Measurements from ENCODE around the gene AKAP8L. TPM values are rescaled to one million over a fixed set of nuclear protein-coding genes. Genes with fewer than 3 reads are reported as not detected.

The AKAP8L gene
- total RNA-seq: 84.4 and 91.4 TPM in 2 replicates

DNA sequence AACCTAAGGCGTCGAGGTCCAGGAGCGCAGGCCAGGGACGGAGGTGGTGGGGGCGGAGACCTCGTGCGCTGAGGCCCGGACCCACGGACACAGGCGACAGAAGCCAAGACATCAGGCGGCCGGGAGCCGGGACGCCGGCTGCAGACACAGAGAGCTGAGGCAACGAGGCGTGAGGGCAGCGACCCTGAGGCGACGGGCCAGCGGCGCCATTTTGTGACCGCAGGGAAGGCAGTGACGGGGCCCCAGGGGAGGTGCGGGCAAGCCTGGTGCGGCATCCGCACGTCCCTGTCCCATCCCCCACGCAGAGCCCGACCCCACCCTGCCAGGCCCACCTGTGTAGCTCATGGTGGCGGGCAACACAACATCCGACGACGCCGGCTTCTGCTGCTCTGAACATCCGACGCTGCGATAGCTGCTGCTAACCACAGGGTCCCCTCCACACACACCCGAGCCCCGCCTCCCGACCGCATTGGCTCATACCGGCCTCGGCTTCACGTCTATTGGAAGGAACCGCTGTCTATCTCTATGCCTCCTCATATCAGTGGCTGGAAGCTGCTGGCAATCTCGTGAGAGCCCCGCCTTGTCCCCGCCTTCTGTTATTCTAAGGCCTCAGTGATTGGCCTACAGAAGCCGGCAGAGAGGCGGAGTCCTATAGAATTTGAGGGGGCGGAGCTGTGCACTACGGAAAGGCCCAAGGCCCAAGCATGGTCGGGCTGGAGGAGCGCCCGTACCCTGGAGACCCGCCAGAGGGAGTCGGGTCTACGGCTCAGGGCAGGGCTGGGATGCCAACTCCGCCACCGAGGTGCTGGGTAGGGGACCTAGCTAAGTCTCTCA lies at the start of gene AKAP8L:
Gene AKAP8L (minus strand): TSS at position 410 of the 834 bp plus-strand sequence. CDS start 65 bp downstream, at position 345.
- intact Hi-C loops (cut with micrococcal nuclease): loop anchor here (1.0 to 10.0 kb wide), 14 partner anchors 14 to 326 kb away; partner anchors contain the start of genes AKAP8 and BRD4

DNA sequence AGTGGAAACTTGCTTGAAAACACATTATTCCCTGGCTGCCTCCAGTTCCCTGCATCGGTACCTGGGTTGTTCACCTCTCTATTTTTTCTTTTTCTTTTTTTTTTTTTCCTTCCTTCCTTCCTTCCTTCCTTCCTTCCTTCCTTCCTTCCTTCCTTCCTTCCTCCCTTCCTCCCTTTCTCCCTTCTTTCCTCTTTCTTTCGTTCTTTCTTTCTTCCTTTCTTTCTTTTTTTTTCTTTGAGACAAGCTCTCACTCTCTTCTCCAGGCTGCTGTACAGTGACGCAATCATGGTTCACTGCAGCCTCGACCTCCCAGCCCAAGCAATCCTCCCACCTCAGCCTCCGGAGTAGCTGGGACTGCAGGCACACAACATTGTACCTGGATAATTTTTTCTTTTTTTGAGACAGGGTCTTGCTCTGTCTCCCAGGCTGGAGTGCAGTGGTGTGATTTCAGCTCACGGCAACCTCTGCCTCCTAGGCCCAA lies 49.0 kb upstream of the AKAP8L start:
- intact Hi-C loops (cut with micrococcal nuclease): loop anchor here (1.0 to 10.0 kb wide), 7 partner anchors 47 to 899 kb away; partner anchors contain the start of genes AKAP8, RAB8A and TPM4

DNA sequence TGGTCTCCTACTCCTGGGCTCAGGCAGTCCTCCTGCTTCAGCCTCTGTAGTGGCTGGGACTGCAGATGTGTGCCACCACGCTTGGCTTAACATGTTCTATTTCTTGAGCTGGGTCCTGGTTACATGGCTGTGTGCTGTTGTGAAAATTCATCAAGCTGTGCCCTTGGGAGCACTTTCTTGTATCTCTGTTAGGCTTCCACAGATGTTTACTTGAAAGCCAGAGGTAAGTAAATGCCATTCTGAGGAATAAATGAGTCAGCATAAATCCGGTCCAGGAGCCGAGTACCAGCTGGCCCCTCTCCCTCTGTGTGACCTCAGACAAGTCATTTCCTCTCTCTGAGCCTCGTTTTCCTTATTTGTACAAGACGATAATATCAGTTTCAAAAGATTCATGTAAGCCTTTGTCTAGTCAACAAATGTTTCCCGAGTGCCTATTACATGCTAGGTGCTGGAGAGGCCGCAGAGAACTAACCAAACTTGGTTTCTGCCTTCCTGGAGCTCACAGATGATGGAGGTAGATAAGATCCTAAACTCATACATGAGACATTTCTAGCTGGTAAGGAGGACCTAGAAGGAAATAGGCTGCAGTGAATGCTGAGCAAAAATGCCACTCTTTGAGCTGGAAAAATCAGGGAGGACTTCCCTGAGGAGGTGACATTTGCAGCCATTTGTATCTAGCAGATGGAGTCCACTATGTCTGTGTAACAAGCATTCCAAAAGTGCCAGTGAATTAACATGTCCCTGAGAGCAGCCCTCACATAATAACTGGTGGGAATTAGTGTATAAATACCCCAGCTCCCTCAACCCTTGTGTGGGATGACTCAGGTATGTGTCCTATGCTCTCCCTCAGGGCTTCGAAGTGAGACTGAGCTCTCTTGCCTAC lies 48.3 kb upstream of the AKAP8L start:
- intact Hi-C loops (cut with micrococcal nuclease): loop anchor here (1.0 to 10.0 kb wide), 7 partner anchors 47 to 900 kb away; partner anchors contain the start of genes AKAP8, RAB8A and TPM4

GRCh38 chr19:15464394-15465385 lies 45.9 kb upstream of the AKAP8L start, which contains the start of gene RASAL3:
TSS of gene RASAL3 (minus strand) at chr19:15464544. CDS start at chr19:15464358, 186 bp downstream.
- intact Hi-C loops (cut with micrococcal nuclease): loop anchor here (1.0 to 10.0 kb wide), 4 partner anchors 31 to 650 kb away; partner anchors contain the start of genes RAB8A and TPM4

DNA sequence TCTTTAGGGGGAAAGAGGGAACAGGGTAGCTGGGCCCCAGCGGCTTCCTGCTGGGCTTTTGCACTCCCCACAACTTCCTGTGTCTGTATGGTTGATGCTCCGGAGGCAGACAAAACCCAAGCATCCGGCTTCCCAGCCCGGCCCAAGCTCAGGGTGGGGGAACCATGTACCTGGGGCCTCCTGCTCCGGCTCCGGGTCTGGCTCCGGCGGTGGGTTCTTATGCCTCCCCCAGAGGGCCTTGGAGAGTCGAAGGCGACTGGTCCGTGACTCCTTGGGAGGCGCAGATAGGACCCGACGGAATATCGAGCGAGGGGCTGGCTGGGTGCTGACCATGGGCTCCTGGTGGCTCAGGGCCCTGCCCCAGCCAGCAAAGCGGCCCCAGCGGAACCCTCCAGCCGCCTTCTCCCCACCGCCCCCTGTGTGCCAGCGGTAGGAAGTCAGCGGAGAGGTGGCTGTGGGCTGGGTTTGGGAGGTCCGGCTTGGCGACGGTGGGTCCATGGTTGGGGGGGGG lies 45.1 kb upstream of the AKAP8L start:
- intact Hi-C loops (cut with micrococcal nuclease): loop anchor here (1.0 to 10.0 kb wide), 6 partner anchors 14 to 651 kb away; partner anchors contain the start of genes RAB8A and TPM4

- intact Hi-C loops (cut with micrococcal nuclease): loop anchor here (5.0 to 10.0 kb wide), 3 partner anchors 376 to 653 kb away; partner anchors contain the start of genes RAB8A and TPM4
Measured at GRCh38 chr19:15461694-15462093, 42.9 kb upstream of the AKAP8L start.

DNA sequence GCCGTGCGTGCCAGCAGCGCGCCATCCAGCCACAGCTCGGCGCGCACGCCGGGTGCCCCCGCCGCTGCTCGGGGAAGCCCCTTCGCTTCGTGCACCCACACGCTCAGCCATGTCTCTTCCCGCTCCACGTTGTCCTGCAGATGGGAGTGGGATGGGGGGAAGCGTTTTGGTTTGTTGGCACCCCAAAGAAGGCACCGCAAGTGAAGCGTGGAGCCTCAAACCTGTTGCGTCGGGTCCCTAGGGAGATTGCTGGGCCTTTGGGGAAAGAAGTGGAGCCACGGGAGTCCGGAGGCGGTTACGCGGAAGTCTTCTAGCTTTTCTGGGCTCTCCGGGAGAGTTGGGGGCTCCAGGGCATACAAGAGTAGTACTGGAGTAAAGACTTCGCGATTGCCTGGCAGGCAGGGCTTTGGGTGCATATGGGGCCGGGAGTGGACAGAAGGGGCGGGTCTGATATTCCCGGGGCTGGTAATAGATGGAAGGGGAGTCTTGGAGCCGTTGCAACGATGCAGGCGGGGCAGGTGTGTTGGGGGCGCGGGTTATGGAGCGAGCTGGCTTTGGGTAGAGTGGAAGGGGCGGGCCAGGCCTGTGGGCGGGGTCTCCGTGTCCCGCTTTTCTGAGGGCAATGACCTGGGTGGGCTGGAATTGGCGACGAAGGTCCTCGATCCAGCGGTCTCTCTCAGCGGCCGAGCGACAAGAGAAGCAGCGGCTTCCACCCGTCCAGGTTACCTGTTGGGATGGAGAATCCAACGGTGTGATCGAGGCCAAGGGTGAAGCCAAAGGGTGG lies 39.1 kb upstream of the AKAP8L start:
- intact Hi-C loops (cut with micrococcal nuclease): no loop called here

GRCh38 chr19:15456871-15457700 lies 38.3 kb upstream of the AKAP8L start:
- intact Hi-C loops (cut with micrococcal nuclease): no loop called here

GRCh38 chr19:15456441-15456840 lies 37.7 kb upstream of the AKAP8L start:
- intact Hi-C loops (cut with micrococcal nuclease): no loop called here

- intact Hi-C loops (cut with micrococcal nuclease): no loop called here
Measured at GRCh38 chr19:15455996-15456395, 37.2 kb upstream of the AKAP8L start.

GRCh38 chr19:15453906-15454860 lies 35.4 kb upstream of the AKAP8L start:
- intact Hi-C loops (cut with micrococcal nuclease): no loop called here

DNA sequence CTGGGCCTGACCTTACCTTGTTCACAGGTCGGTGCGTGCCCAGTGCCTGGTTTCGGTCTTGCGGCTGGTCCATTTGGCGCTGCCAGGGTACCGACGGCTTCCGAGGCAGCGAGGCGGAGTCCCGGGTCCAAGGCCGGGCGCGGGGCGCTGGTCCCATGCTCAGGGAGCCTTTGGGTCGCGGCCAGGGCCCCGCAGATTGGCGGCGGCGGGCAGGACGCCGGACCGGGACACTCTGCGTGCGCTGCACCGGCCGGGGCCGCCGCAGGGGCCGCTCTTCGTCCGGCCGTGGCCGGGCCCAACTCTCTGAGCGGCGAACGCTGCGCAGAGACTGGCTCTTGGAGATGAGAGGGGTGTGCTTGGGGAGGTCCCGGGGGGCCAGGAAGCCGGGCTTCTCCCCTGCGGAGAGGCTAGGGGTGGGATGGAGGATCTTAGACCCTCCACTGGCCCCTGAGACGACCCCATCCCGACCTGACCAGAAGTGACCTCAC lies 34.3 kb upstream of the AKAP8L start:
- intact Hi-C loops (cut with micrococcal nuclease): no loop called here

GRCh38 chr19:15452111-15453047 lies 33.6 kb upstream of the AKAP8L start:
- intact Hi-C loops (cut with micrococcal nuclease): no loop called here

DNA sequence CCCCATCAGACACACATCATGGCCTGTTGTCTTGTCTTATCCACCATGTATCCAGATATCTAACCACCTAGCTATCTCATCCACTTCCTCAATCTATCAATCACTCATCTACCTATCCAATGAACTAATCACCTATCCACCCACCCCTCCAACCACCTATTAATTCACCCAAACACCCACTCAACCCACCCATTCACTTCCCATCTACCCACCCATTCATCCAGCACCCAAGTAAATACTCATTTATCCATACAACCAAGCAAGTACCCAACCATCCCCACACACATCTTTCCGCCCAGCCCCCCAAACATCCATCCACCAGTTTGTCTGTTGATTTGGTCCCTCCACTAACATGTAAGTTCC lies 31.7 kb upstream of the AKAP8L start:
- intact Hi-C loops (cut with micrococcal nuclease): loop anchor here (1.0 kb wide), 3 partner anchors 13 to 31 kb away; no protein-coding TSS in a partner anchor

All from T-helper 1 cell treated with Interleukin-12 subunit alpha and Interleukin-12 subunit beta and Interleukin-4 antibody, amounts not matched to agents 30 ng/mL and 1 ng/mL, for 36 hours (primary cell).